T-cell (primary cell): ENCODE data around the gene HDHD5. TPM values are rescaled to one million over a fixed set of nuclear protein-coding genes. Genes with fewer than 3 reads are reported as not detected.

Experiments
- ATAC-seq, 4 experiments: fragments of 200-7000 bp in 3 of 4; fragments of 150-1000 bp in 1 of 4; cut with Tn5 transposase; replicated peaks in 1 of 4; 1 replicate in 3 of 4; 2 replicates in 1 of 4; pipeline ENCODE4 v1.10.0; 2021; ENCODE audit warnings: moderate library complexity in 3 of 4, mild to moderate bottlenecking in 2 of 4, moderate number of reproducible peaks in 1 of 4
- CTCF ChIA-PET, 2 donors: fragments of 300-600 bp; sonication (Branson Sonifier 250); formaldehyde crosslinking; loops; one replicate each; lab custom pipeline; 2022; ENCODE audit warnings: antibody characterized with exemption in 2 of 2; lab: Charles Lee
- POLR2A ChIA-PET, 2 donors: fragments of 300-600 bp; sonication (Branson Sonifier 250); formaldehyde crosslinking; loops; one replicate each; lab custom pipeline; 2022; ENCODE audit warnings: antibody characterized with exemption in 2 of 2; lab: Charles Lee
- DNase-seq, 35 experiments: peaks; one replicate each; pipeline versions ENCODE4 v3.0.0 to v3.0.0-alpha.2; 2013 to 2023
- H3K27ac ChIP-seq: one replicate; pipeline ENCODE4 v1.5.1; 2013; ENCODE audit warnings: low read length
- H3K27me3 ChIP-seq, 2 experiments: replicated peaks in 1 of 2; 1 replicate in 1 of 2; 2 replicates in 1 of 2; pipeline versions ENCODE4 v1.6.1 to v1.7.0; 2013; ENCODE audit warnings: low read length in 1 of 2, mixed read lengths in 1 of 2; ENCODE audit not compliant: control insufficient read depth in 2 of 2, insufficient read depth in 2 of 2; ENCODE audit errors: extremely low read depth in 1 of 2
- H3K36me3 ChIP-seq, 2 donors: 1 replicate in 1 of 2; 2 replicates in 1 of 2; pipeline versions ENCODE4 v1.6.1 to v1.7.0; 2013; ENCODE audit warnings: low read length in 1 of 2; ENCODE audit not compliant: control insufficient read depth in 2 of 2, insufficient read depth in 1 of 2; ENCODE audit errors: extremely low read depth in 1 of 2
- H3K4me1 ChIP-seq, 2 experiments: 1 replicate in 1 of 2; 2 replicates in 1 of 2; pipeline versions ENCODE4 v1.6.1 to v1.7.0; 2013; ENCODE audit warnings: low read length in 2 of 2, mixed read lengths in 1 of 2; ENCODE audit not compliant: insufficient read depth in 2 of 2, control insufficient read depth in 1 of 2; ENCODE audit errors: extremely low read depth in 1 of 2
- H3K4me3 ChIP-seq, 2 donors: 1 replicate in 1 of 2; 2 replicates in 1 of 2; pipeline versions ENCODE4 v1.5.1 to v1.7.0; 2013; ENCODE audit warnings: mild to moderate bottlenecking in 2 of 2, low read length in 1 of 2, moderate library complexity in 1 of 2; ENCODE audit not compliant: control insufficient read depth in 1 of 2; ENCODE audit errors: extremely low read depth in 1 of 2
- H3K9me3 ChIP-seq: 2 replicates; pipeline ENCODE4 v1.7.0; 2013
- H3K27ac Mint-ChIP-seq, 2 donors: one replicate each; pipeline ENCODE4 v1.8.0; 2020 to 2021; ENCODE audit warnings: mild to moderate bottlenecking in 2 of 2, mixed read lengths in 2 of 2
- H3K27me3 Mint-ChIP-seq, 2 donors: one replicate each; pipeline ENCODE4 v1.8.0; 2021 to 2022; ENCODE audit warnings: mixed read lengths in 2 of 2
- H3K36me3 Mint-ChIP-seq: one replicate; pipeline ENCODE4 v1.8.0; 2021; ENCODE audit warnings: mixed read lengths
- H3K4me1 Mint-ChIP-seq, 3 donors: one replicate each; pipeline ENCODE4 v1.8.0; 2020 to 2022; ENCODE audit warnings: mixed read lengths in 3 of 3, mild to moderate bottlenecking in 1 of 3
- H3K4me3 Mint-ChIP-seq, 3 donors: one replicate each; pipeline ENCODE4 v1.8.0; 2020 to 2022; ENCODE audit warnings: mild to moderate bottlenecking in 3 of 3, mixed read lengths in 3 of 3, moderate library complexity in 3 of 3
- H3K9me3 Mint-ChIP-seq, 3 donors: one replicate each; pipeline ENCODE4 v1.8.0; 2020 to 2022; ENCODE audit warnings: mixed read lengths in 3 of 3
- WGBS: methylation state at CpG from one replicate; pipeline ENCODE4 v1.1.5; 2013; ENCODE audit warnings: missing lambda C conversion rate; ENCODE audit not compliant: insufficient coverage; 5-methylcytosine and 5-hydroxymethylcytosine counted together
- total RNA-seq, 35 experiments: library from RNA in 6 of 35; stranded (reverse) in 6 of 35; fragments of 120-200 nt in 1 of 35; gene quantifications; one replicate each; pipeline versions ENCODE4 v1.2.1 to v1.2.4 and lab custom pipeline; 2013 to 2026

HDHD5 gene
- total RNA-seq, 5 donors from 2014 or later (not counting 1 experiment from before 2014, with no cell fraction given): 17.6 to 34.2 (median 30.1) TPM

DNA sequence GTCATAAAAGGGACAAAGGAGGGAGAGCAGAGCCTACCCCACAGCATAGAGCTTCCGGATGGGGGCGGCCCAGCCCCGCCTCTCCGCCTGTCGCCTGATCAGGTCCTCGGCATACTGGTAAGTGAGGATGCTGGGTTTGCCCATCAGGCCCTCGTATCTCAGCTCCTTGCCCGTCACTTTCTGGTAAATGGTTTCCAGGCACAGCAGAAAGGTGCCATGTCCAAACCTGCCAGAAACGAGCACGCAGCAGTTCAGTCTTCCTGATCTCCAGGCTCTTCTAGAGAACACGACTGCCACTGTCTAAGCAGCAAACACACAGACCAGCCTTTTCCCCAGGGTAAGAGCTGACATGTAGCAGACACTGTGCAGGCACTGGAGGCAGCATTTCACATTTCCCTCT is 20.6 kb downstream of the HDHD5 start:
- no peak overlapping the region for H3K27ac Mint-ChIP-seq

DNA sequence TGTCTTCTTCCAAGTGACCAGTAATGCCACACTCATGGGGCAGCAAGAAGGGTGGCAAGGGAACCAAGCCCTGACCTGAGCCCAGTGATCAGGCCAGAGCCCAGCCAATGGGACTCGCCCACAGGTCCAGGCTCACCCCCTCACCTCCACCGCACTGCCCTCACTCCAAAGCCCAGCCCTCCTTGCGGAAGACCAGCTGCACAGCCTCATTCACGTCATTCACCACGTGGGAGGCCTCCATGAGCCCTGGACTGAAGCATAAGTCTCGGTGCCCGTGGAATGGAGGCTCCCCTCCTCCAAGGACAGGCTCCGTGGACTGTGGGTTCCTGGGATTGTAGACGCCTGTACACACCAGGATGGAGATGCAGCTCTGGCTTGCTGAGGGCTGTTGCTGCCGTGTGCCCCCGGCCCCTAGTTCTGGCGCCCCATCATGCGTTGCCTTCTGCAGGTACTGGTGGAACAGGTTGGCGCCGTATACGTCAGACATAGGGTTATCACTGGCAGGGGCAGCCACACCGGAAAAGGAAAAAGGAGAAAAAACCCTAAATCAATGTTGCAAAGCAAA is 21.1 kb downstream of the HDHD5 start:
- ChIA-PET POLR2A (no interaction called here), CTCF (no interaction called here)
- WGBS: 93% methylated on average over 14 of the region's 17 CpGs
- no peaks in the 10 kb centered on the region for H3K9me3 Mint-ChIP-seq
- no peaks in the 10 kb centered on the region for H3K4me1 Mint-ChIP-seq
- Histone ChIP-seq H3K27ac (no peak overlapping the region), H3K4me3 (no peak overlapping the region), H3K9me3 (no peaks in the 10 kb centered on the region), H3K36me3 (peaks cover 10 to 38% of the 10 kb centered on the region in 2 donors), H3K27me3 (no peaks in the 10 kb centered on the region), H3K4me1 (no peaks in the 10 kb centered on the region)
- H3K27me3 Mint-ChIP-seq: no peaks in the 10 kb centered on the region
- H3K27ac Mint-ChIP-seq: no peak overlapping the region
- ATAC-seq (no peak), DNase-seq (no peak)
- no peak overlapping the region for H3K4me3 Mint-ChIP-seq
- peaks cover 41% of the 10 kb centered on the region for H3K36me3 Mint-ChIP-seq

More for the DNA sequence above, 20.6 kb downstream of the HDHD5 start:
- Histone ChIP-seq H3K9me3 (no peaks in the 10 kb centered on the region), H3K4me1 (no peaks in the 10 kb centered on the region), H3K27ac (no peak overlapping the region), H3K27me3 (no peaks in the 10 kb centered on the region), H3K36me3 (peaks cover 15 to 44% of the 10 kb centered on the region in 2 donors), H3K4me3 (no peak overlapping the region)
- H3K9me3 Mint-ChIP-seq: no peaks in the 10 kb centered on the region
- ATAC-seq (no peak), DNase-seq (no peak)
- peaks cover 40% of the 10 kb centered on the region for H3K36me3 Mint-ChIP-seq
- WGBS: 95% methylated on average over 9 of the region's 11 CpGs
- CTCF ChIA-PET: no interaction called here
- H3K4me1 Mint-ChIP-seq: no peaks in the 10 kb centered on the region
- POLR2A ChIA-PET: no interaction called here
- H3K4me3 Mint-ChIP-seq: no peak overlapping the region
- H3K27me3 Mint-ChIP-seq: no peaks in the 10 kb centered on the region

DNA sequence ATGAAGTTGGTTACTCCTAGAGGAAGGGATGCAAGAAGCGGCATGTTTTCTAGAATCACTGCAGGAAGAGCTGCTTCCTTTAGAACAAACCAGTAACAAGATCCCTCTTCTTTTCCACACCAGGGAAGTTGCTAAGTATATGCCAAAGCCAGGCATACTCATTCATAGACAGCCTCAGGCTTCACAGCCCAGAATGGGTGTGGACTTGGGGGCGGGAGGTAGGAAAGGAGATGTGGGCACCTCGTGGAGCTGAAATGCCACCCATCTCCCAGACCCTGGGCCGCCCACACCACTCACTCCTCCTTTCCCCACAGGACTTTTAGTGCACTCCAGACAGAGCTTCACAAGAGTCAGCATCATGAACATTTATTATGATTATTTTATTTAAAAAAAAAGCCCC is 21.9 kb downstream of the HDHD5 start:
- no peak overlapping the region for H3K27ac Mint-ChIP-seq
- Histone ChIP-seq H3K27me3 (no peaks in the 10 kb centered on the region), H3K27ac (no peak overlapping the region), H3K9me3 (no peaks in the 10 kb centered on the region), H3K36me3 (peaks cover 8 to 33% of the 10 kb centered on the region in 2 donors), H3K4me1 (no peaks in the 10 kb centered on the region), H3K4me3 (no peak overlapping the region)
- ChIA-PET CTCF (no interaction called here), POLR2A (no interaction called here)
- no CpG with 5 or more reads among the region's 4 CpGs for WGBS
- peaks cover 34% of the 10 kb centered on the region for H3K36me3 Mint-ChIP-seq
- H3K27me3 Mint-ChIP-seq: no peaks in the 10 kb centered on the region
- no peaks in the 10 kb centered on the region for H3K4me1 Mint-ChIP-seq
- no peak overlapping the region for H3K4me3 Mint-ChIP-seq
- DNase-seq (no peak), ATAC-seq (no peak)
- H3K9me3 Mint-ChIP-seq: no peaks in the 10 kb centered on the region

DNA sequence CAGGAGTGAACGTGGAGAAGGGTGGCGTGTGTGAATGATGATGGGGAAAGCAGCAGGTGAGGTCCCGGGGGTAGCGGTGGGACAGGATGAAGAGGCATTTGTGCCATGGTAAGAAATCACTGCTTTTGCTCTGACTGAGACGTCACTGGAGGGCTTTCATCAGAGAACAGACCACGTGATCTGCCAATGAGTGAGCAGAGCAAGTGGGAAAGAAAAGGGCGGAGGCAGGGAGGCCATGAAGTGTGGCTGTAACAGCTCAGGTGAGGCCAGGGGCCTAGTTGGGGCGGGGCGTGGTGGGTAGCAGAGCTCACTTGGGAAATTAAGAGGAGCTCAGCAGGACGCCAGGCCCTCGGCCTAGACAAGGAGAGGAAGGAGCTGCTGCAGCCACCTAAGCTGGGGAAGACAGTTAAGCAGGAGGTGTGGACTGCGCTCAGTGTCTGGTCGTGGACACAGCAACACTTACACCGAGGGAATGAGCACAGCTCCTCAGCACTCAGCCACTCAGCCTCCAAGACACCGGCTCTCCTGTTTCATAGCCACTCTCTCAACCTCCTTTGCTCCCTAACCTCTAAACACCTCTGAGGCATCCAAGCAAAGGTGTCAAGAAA is 23.8 kb downstream of the HDHD5 start:
- Mint-ChIP-seq H3K4me3 (no peak overlapping the region), H3K4me1 (no peaks in the 10 kb centered on the region), H3K27ac (no peak overlapping the region), H3K9me3 (no peaks in the 10 kb centered on the region), H3K27me3 (no peaks in the 10 kb centered on the region), H3K36me3 (peaks cover 28% of the 10 kb centered on the region)
- CTCF ChIA-PET: interaction anchor here (0.7 to 0.9 kb wide), 2 partner anchors 36 to 58 kb away, joined by 3 read pairs; no protein-coding TSS in a partner anchor
- Histone ChIP-seq H3K27me3 (peaks cover 0 to 5% of the 10 kb centered on the region in 2 experiments), H3K4me3 (no peak overlapping the region), H3K4me1 (no peaks in the 10 kb centered on the region), H3K9me3 (no peaks in the 10 kb centered on the region), H3K36me3 (peaks cover 3 to 15% of the 10 kb centered on the region in 2 donors), H3K27ac (no peak overlapping the region)
- no peak for DNase-seq
- no peak for ATAC-seq
- POLR2A ChIA-PET: no interaction called here
- 91% methylated on average over 13 of the region's 15 CpGs for WGBS

DNA sequence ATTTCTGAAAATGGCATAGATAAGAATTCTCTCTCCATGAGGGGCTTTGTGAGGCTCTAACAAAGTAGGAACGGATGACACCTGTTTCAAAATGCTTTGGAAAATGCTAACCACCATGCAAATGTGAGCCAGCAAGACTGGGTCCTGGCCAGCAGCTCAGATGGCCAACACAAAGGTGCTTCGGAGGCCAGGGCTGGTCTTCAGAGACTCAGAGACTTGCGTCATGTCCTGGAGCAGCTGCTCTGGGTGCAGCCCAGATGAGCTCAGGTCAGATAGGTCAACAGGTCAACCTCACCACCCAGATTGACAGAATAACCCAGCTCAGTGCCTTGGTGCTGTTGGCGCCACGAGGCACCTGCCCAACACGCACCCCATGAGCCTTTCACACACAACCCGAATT is 25.9 kb downstream of the HDHD5 start:
- Mint-ChIP-seq H3K4me1 (no peaks in the 10 kb centered on the region), H3K27me3 (no peaks in the 10 kb centered on the region), H3K4me3 (no peak overlapping the region), H3K36me3 (peaks cover 23% of the 10 kb centered on the region), H3K9me3 (no peaks in the 10 kb centered on the region), H3K27ac (no peak overlapping the region)
- Histone ChIP-seq H3K4me3 (no peak overlapping the region), H3K27ac (no peak overlapping the region), H3K36me3 (peaks cover 0 to 6% of the 10 kb centered on the region in 2 donors), H3K27me3 (peaks cover 0 to 5% of the 10 kb centered on the region in 2 experiments), H3K9me3 (no peaks in the 10 kb centered on the region), H3K4me1 (no peaks in the 10 kb centered on the region)
- WGBS: 94% methylated on average over 7 of the region's 7 CpGs
- ATAC-seq (no peak), DNase-seq (no peak)
- CTCF ChIA-PET: no interaction called here
- POLR2A ChIA-PET: no interaction called here

DNA sequence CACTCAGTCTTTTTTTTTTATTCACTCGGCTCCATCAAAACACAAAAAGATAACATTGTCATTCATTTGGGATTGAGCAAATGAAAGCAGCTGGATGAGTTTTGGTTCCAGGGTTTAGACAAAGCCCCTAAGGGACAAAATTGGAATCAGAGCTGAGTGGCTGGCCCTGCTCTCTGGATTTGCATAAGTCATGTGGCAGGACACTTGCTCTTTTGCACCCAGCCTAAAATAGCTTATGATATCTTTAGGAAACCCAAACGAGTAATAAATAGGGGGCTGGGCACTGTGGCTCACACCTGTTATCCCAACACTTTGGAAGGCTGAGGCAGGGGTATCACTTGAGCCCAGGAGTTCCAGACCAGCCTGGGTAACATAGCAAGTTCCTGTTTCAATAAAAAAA is 27.0 kb downstream of the HDHD5 start:
- Histone ChIP-seq H3K27me3 (peaks cover 0 to 5% of the 10 kb centered on the region in 2 experiments), H3K27ac (no peak overlapping the region), H3K36me3 (no peaks in the 10 kb centered on the region), H3K4me3 (no peak overlapping the region), H3K4me1 (no peaks in the 10 kb centered on the region), H3K9me3 (no peaks in the 10 kb centered on the region)
- peaks cover 17% of the 10 kb centered on the region for H3K36me3 Mint-ChIP-seq
- H3K4me3 Mint-ChIP-seq: no peak overlapping the region
- no CpG with 5 or more reads among the region's 2 CpGs for WGBS
- CTCF ChIA-PET: no interaction called here
- DNase-seq (no peak), ATAC-seq (no peak)
- POLR2A ChIA-PET: no interaction called here
- H3K27me3 Mint-ChIP-seq: no peaks in the 10 kb centered on the region
- no peaks in the 10 kb centered on the region for H3K4me1 Mint-ChIP-seq
- no peak overlapping the region for H3K27ac Mint-ChIP-seq
- no peaks in the 10 kb centered on the region for H3K9me3 Mint-ChIP-seq
